Parathyroid adenoma (tissue), 2 donors: Measurements from ENCODE around the gene MZT2A.
"Not testable (repeated sequence)": the region's sequence is repeated elsewhere in the genome, so short reads cannot be mapped to it uniquely, and the experiment has no call there.

ENCODE experiments used
- H2AFZ ChIP-seq: fragments of 300-600 bp; sonication (generic); one replicate; pipeline ENCODE4 v1.7.0; 2017; ENCODE audit warnings: antibody characterized with exemption, mild to moderate bottlenecking
- H3K27ac ChIP-seq: fragments of 300-600 bp; sonication (generic); one replicate; pipeline ENCODE4 v1.7.0; 2017
- H3K27me3 ChIP-seq: fragments of 300-600 bp; sonication (generic); one replicate; pipeline ENCODE4 v1.7.0; 2017; ENCODE audit warnings: low read length; ENCODE audit not compliant: control insufficient read depth, insufficient read depth
- H3K36me3 ChIP-seq: fragments of 300-600 bp; sonication (generic); one replicate; pipeline ENCODE4 v1.7.0; 2017; ENCODE audit warnings: low read length; ENCODE audit not compliant: control insufficient read depth, insufficient read depth
- H3K4me1 ChIP-seq: fragments of 300-600 bp; sonication (generic); one replicate; pipeline ENCODE4 v1.7.0; 2017; ENCODE audit warnings: control low read depth
- H3K4me2 ChIP-seq: fragments of 300-600 bp; sonication (generic); one replicate; pipeline ENCODE4 v1.7.0; 2017; ENCODE audit warnings: low read length
- H3K4me3 ChIP-seq: fragments of 300-600 bp; sonication (generic); one replicate; pipeline ENCODE4 v1.7.0; 2017; ENCODE audit warnings: low read depth, low read length
- H3K79me2 ChIP-seq: fragments of 300-600 bp; sonication (generic); one replicate; pipeline ENCODE4 v1.7.0; 2017; ENCODE audit warnings: control low read depth
- H3K9ac ChIP-seq: fragments of 300-600 bp; sonication (generic); one replicate; pipeline ENCODE4 v1.7.0; 2017; ENCODE audit warnings: mild to moderate bottlenecking
- H3K9me3 ChIP-seq: fragments of 300-600 bp; sonication (generic); one replicate; pipeline ENCODE4 v1.7.0; 2017; ENCODE audit warnings: low read length; ENCODE audit not compliant: control insufficient read depth
- TF ChIP-seq, protein P1 (sequence below): fragments of 300-600 bp; sonication (generic); IDR thresholded peaks from one replicate; pipeline ENCODE4 v1.7.0; 2017; ENCODE audit warnings: antibody characterized with exemption, mild to moderate bottlenecking
- donor health status: primary hyperparathyroidism.

The MZT2A gene

GRCh38 chr2:131492418-131493198 is 411 bp upstream of the MZT2A start:
- peak overlapping the region; percentile 88 for H3K4me3 ChIP-seq
- peak overlapping the region; percentile 98 for H2AFZ ChIP-seq
- TF ChIP-seq, protein P1, sequence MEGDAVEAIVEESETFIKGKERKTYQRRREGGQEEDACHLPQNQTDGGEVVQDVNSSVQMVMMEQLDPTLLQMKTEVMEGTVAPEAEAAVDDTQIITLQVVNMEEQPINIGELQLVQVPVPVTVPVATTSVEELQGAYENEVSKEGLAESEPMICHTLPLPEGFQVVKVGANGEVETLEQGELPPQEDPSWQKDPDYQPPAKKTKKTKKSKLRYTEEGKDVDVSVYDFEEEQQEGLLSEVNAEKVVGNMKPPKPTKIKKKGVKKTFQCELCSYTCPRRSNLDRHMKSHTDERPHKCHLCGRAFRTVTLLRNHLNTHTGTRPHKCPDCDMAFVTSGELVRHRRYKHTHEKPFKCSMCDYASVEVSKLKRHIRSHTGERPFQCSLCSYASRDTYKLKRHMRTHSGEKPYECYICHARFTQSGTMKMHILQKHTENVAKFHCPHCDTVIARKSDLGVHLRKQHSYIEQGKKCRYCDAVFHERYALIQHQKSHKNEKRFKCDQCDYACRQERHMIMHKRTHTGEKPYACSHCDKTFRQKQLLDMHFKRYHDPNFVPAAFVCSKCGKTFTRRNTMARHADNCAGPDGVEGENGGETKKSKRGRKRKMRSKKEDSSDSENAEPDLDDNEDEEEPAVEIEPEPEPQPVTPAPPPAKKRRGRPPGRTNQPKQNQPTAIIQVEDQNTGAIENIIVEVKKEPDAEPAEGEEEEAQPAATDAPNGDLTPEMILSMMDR: peak; percentile 88
- peaks cover 24% of the 10 kb centered on the region for H3K79me2 ChIP-seq
- peaks cover 6% of the 10 kb centered on the region for H3K4me1 ChIP-seq
- peak overlapping the region; percentile 87 for H3K4me2 ChIP-seq
- H3K9me3 ChIP-seq: no peaks in the 10 kb centered on the region
- no peaks in the 10 kb centered on the region for H3K36me3 ChIP-seq
- peak overlapping the region; percentile 76 for H3K27ac ChIP-seq
- H3K27me3 ChIP-seq: no peaks in the 10 kb centered on the region
- H3K9ac ChIP-seq: peak overlapping the region; percentile 61

- not testable (repeated sequence) for H3K4me1 ChIP-seq, H3K36me3 ChIP-seq, H3K27me3 ChIP-seq, H3K9me3 ChIP-seq, H3K9ac ChIP-seq
- Histone ChIP-seq H3K4me3 (peak overlapping the region; percentile 12), H2AFZ (peak overlapping the region; percentile 73), H3K79me2 (peaks cover 24% of the 10 kb centered on the region), H3K4me2 (peak overlapping the region; percentile 29), H3K27ac (peak overlapping the region; percentile 75)
Measured at GRCh38 chr2:131491469-131491836, 744 bp downstream of the MZT2A start.

DNA sequence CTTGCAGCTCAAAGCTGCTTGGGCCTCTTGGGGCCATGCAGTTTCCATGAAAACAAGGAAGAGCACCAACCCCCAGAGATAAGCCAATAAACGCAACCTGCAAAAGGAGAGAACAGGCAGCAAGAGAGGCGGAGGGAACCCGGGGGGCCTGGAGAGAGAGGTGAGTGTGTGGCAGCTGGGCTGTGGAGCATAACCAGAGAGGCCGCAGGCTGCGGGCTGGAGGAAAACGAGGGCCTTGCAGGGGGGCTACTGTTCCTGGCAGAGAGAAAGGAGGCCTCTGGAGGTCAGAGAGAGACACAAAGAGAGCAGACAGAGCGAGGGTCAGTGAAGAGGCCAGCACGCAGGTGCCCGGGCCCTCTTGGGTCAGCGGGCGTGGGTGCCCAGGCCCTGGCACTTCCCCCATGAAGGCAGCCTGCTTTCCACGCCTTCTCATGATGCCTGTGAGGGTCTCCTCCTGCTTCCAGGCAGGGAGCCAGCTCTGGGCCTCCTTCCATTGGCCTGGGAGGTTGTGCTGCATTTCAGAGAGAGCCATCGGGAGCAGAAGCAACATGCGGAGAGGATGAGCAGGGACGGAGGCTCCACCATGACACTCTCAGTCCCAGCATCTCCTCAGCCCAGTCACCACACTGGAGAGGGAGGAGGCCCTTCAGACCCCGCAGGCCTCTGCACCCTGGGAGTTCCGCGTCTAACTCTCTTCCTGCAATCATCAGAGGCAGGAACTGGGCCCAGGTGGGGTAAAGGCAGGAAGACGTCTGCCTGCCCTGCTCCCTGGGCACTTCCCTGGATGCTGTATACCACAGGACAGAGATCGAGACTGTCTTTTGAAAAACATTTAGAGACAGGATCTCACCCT is 1.4 kb downstream of the MZT2A start:
- H3K36me3 ChIP-seq, H3K9ac ChIP-seq, H3K27me3 ChIP-seq, H3K4me1 ChIP-seq, H3K9me3 ChIP-seq: not testable (repeated sequence)
- peak overlapping the region; percentile 29 for H3K4me2 ChIP-seq
- H3K4me3 ChIP-seq: peak overlapping the region; percentile 12
- H3K27ac ChIP-seq: peak overlapping the region; percentile 75
- H3K79me2 ChIP-seq: peaks cover 24% of the 10 kb centered on the region
- H2AFZ ChIP-seq: peak overlapping the region; percentile 73

- no peaks in the 10 kb centered on the region for H3K27me3 ChIP-seq
- peaks cover 5% of the 10 kb centered on the region for H3K4me1 ChIP-seq
- peaks cover 16% of the 10 kb centered on the region for H3K79me2 ChIP-seq
- no peaks in the 10 kb centered on the region for H3K36me3 ChIP-seq
- H3K9me3 ChIP-seq: no peaks in the 10 kb centered on the region
- no peak overlapping the region for H2AFZ ChIP-seq
- no peak overlapping the region for H3K4me2 ChIP-seq
- no peak overlapping the region for H3K4me3 ChIP-seq
- no peak overlapping the region for H3K27ac ChIP-seq
- TF ChIP-seq, protein P1: no peak
- no peak overlapping the region for H3K9ac ChIP-seq
Measured at GRCh38 chr2:131488306-131489205, 3.6 kb downstream of the MZT2A start.

DNA sequence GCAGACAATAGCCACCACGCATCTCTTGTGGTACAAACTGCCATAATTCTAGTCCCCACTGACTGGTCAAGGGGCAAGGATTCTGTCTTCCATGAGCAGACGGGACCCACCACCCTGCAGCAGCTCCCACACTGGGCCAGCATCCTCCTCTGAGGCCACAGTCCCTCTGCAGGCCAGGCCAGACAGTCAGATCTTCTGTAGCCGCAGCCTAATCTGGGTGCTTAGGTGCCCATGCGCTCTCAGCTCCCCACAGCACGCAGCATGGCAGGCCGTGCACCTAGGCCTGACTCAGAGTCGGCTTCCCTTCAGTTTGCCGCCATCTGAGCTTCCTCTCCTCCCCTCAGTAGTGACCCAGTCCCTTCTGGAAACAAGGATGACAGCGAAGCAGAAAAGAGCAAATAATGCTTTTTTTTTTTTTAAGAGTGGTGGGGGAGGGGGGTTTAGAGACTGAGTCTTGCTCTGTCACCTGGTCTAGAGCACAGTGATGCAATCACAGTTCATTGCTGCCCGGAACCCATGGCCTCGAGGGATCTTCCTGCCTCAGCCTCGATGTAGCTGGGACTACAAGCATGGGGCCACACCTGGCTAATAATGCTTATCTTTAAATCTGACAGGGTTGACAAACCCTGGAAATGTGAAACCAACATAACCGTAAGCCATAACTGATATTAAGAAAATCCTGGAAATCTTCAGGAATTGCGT is 5.8 kb downstream of the MZT2A start:
- not testable (repeated sequence) for H3K4me2 ChIP-seq, H3K4me1 ChIP-seq, H3K36me3 ChIP-seq, H3K27me3 ChIP-seq, H2AFZ ChIP-seq, H3K79me2 ChIP-seq, H3K9ac ChIP-seq, H3K4me3 ChIP-seq, H3K27ac ChIP-seq, H3K9me3 ChIP-seq

- H3K27ac ChIP-seq, H2AFZ ChIP-seq, H3K27me3 ChIP-seq, H3K4me1 ChIP-seq, H3K9me3 ChIP-seq, H3K36me3 ChIP-seq, H3K9ac ChIP-seq, H3K4me3 ChIP-seq, H3K79me2 ChIP-seq, H3K4me2 ChIP-seq: not testable (repeated sequence)
Measured at GRCh38 chr2:131484906-131485460, 7.2 kb downstream of the MZT2A start.

- H3K4me1 ChIP-seq, H3K4me3 ChIP-seq, H3K27ac ChIP-seq, H3K4me2 ChIP-seq, H3K9me3 ChIP-seq, H3K79me2 ChIP-seq, H3K9ac ChIP-seq, H3K27me3 ChIP-seq, H3K36me3 ChIP-seq, H2AFZ ChIP-seq: not testable (repeated sequence)
Measured at GRCh38 chr2:131483981-131484820, 8.0 kb downstream of the MZT2A start.
